Mucosa of rectum (tissue), 2 donors: ENCODE results near the gene NELFCD.
"Not testable (repeated sequence)": the region's sequence is repeated elsewhere in the genome, so short reads cannot be mapped to it uniquely, and the experiment has no call there.

Experiments
- H3K27ac ChIP-seq, 2 donors: one replicate each; pipeline ENCODE4 v1.7.0; 2013; ENCODE audit warnings: inconsistent platforms in 2 of 2, low read depth in 2 of 2, low read length in 2 of 2
- H3K27me3 ChIP-seq, 2 donors: one replicate each; pipeline ENCODE4 v1.7.0; 2013; ENCODE audit warnings: low read length in 2 of 2; ENCODE audit not compliant: control insufficient read depth in 2 of 2, insufficient read depth in 2 of 2
- H3K36me3 ChIP-seq, 2 donors: one replicate each; pipeline ENCODE4 v1.7.0; 2013; ENCODE audit warnings: low read length in 2 of 2; ENCODE audit not compliant: control insufficient read depth in 2 of 2, insufficient read depth in 2 of 2
- H3K4me1 ChIP-seq, 2 donors: one replicate each; pipeline ENCODE4 v1.7.0; 2013; ENCODE audit warnings: low read length in 2 of 2, mild to moderate bottlenecking in 1 of 2; ENCODE audit not compliant: control insufficient read depth in 2 of 2, insufficient read depth in 2 of 2
- H3K4me3 ChIP-seq, 2 donors: one replicate each; pipeline ENCODE4 v1.7.0; 2013; ENCODE audit warnings: low read length in 2 of 2
- H3K9ac ChIP-seq, 2 donors: one replicate each; pipeline ENCODE4 v1.7.0; 2013; ENCODE audit warnings: low read length in 2 of 2, low read depth in 1 of 2, mild to moderate bottlenecking in 1 of 2
- H3K9me3 ChIP-seq, 2 donors: one replicate each; pipeline ENCODE4 v1.7.0; 2013; ENCODE audit warnings: low read length in 2 of 2; ENCODE audit not compliant: control insufficient read depth in 2 of 2
- donor health status: healthy.
- donor health status: Normal muscosa, but diverticular disease.

The NELFCD gene

GRCh38 chr20:59032713-59033059 lies 51.6 kb downstream of the NELFCD start:
- Histone ChIP-seq H3K9me3 (no peaks in the 10 kb centered on the region), H3K27me3 (no peaks in the 10 kb centered on the region), H3K4me3 (peak overlapping the region; percentile 76 to 89), H3K9ac (peak overlapping the region; percentile 66 to 92), H3K27ac (peak overlapping the region; percentile 93 to 95), H3K4me1 (peaks cover 28 to 29% of the 10 kb centered on the region in 2 donors), H3K36me3 (peaks cover 56 to 60% of the 10 kb centered on the region in 2 donors)

GRCh38 chr20:59033093-59033492 lies 52.0 kb downstream of the NELFCD start:
- peaks cover 28 to 29% of the 10 kb centered on the region in 2 donors for H3K4me1 ChIP-seq
- H3K4me3 ChIP-seq: peak overlapping the region; percentile 76 to 89
- H3K9ac ChIP-seq: peak overlapping the region; percentile 66 to 92
- H3K27ac ChIP-seq: no peak overlapping the region
- peaks cover 57 to 60% of the 10 kb centered on the region in 2 donors for H3K36me3 ChIP-seq
- no peaks in the 10 kb centered on the region for H3K27me3 ChIP-seq
- no peaks in the 10 kb centered on the region for H3K9me3 ChIP-seq

- Histone ChIP-seq H3K9ac (no peak overlapping the region), H3K9me3 (no peaks in the 10 kb centered on the region), H3K4me3 (no peak overlapping the region), H3K4me1 (peaks cover 22 to 27% of the 10 kb centered on the region in 2 donors), H3K27ac (no peak overlapping the region), H3K27me3 (no peaks in the 10 kb centered on the region), H3K36me3 (peaks cover 54 to 59% of the 10 kb centered on the region in 2 donors)
These were observed 52.6 kb downstream of the NELFCD start for GRCh38 chr20:59033616-59034165.

- no peak overlapping the region for H3K27ac ChIP-seq
- H3K9me3 ChIP-seq: no peaks in the 10 kb centered on the region
- H3K9ac ChIP-seq: no peak overlapping the region
- H3K36me3 ChIP-seq: peaks cover 46 to 47% of the 10 kb centered on the region in 2 donors
- H3K27me3 ChIP-seq: no peaks in the 10 kb centered on the region
- peaks cover 21 to 28% of the 10 kb centered on the region in 2 donors for H3K4me1 ChIP-seq
- no peak overlapping the region for H3K4me3 ChIP-seq
These were observed 54.3 kb downstream of the NELFCD start for GRCh38 chr20:59035381-59035780.

DNA sequence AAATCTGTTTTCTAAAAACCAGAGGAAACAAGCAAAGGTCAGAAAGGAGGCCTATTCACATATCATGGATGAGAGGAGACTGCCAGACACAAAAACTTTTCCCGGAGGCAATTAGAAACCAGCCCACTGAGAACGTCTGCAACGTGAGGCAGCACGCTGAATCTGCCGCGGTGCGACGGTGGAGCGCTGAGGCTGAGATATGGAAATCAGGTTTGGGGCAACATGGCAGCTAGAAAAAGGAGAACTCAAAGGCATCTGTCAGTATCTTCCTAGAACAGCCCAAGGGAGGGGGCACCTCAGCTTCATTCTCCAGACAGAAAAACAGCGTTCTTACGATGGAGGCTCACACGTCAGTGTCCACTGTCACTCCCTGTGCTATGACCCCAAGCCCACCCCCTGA lies 56.3 kb downstream of the NELFCD start:
- Histone ChIP-seq H3K9ac (no peak overlapping the region), H3K4me3 (no peak overlapping the region), H3K36me3 (peaks cover 42 to 47% of the 10 kb centered on the region in 2 donors)

GRCh38 chr20:59039233-59039632 lies 58.2 kb downstream of the NELFCD start:
- H3K9ac ChIP-seq: no peak overlapping the region
- no peak overlapping the region for H3K27ac ChIP-seq
- no peak overlapping the region for H3K4me3 ChIP-seq
- H3K27me3 ChIP-seq: no peaks in the 10 kb centered on the region
- H3K4me1 ChIP-seq: peaks cover 14 to 30% of the 10 kb centered on the region in 2 donors
- H3K36me3 ChIP-seq: peaks cover 37 to 47% of the 10 kb centered on the region in 2 donors
- H3K9me3 ChIP-seq: no peaks in the 10 kb centered on the region

More for the DNA sequence above, 56.3 kb downstream of the NELFCD start:
- peaks cover 14 to 26% of the 10 kb centered on the region in 2 donors for H3K4me1 ChIP-seq
- H3K27me3 ChIP-seq: no peaks in the 10 kb centered on the region
- no peak overlapping the region for H3K27ac ChIP-seq
- H3K9me3 ChIP-seq: no peaks in the 10 kb centered on the region

DNA sequence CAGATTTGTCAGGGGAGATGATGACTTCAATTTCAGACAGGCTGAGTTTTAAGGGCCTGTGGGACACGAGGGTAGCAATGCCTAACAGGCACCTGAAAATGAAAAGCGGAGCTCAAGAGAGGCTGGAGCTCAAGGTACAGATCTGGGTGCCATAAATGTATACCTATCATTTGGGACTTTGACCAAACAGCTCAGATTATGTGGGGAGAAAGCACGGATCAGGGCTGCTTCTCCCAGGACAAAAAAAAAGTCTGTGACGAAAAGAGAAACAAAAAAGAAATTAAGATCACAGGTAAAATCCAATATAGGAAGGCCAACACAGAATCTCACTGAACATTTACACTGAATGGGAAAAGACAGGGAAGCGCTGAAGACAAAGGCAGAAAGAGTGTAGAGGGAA lies 59.6 kb downstream of the NELFCD start:
- Histone ChIP-seq H3K27me3 (no peaks in the 10 kb centered on the region), H3K27ac (peak overlapping the region; percentile 61 to 92), H3K4me3 (peak overlapping the region; percentile 88 to 93), H3K9me3 (no peaks in the 10 kb centered on the region), H3K9ac (peak overlapping the region in 1 of 2 donors; percentile 44), H3K4me1 (peaks cover 14 to 30% of the 10 kb centered on the region in 2 donors), H3K36me3 (peaks cover 27 to 33% of the 10 kb centered on the region in 2 donors)

GRCh38 chr20:59041487-59041886 lies 60.4 kb downstream of the NELFCD start:
- Histone ChIP-seq H3K4me1 (peaks cover 14 to 30% of the 10 kb centered on the region in 2 donors), H3K9ac (peak overlapping the region; percentile 92 to 93), H3K4me3 (peak overlapping the region; percentile 88 to 93), H3K36me3 (peaks cover 19 to 25% of the 10 kb centered on the region in 2 donors), H3K27ac (peak overlapping the region; percentile 90 to 92)
- H3K27me3 ChIP-seq, H3K9me3 ChIP-seq: not testable (repeated sequence)

- peaks cover 11 to 17% of the 10 kb centered on the region in 2 donors for H3K36me3 ChIP-seq
These were observed 61.2 kb downstream of the NELFCD start, which contains the start of gene PRELID3B for GRCh38 chr20:59042151-59042795. PRELID3B (minus strand) TSS chr20:59042786; CDS start chr20:59042730, 56 bp downstream.

More at GRCh38 chr20:59042151-59042795, 61.2 kb downstream of the NELFCD start, which contains the start of gene PRELID3B:
- Histone ChIP-seq H3K9me3 (no peaks in the 10 kb centered on the region), H3K4me1 (peaks cover 16 to 33% of the 10 kb centered on the region in 2 donors), H3K9ac (peak within 1 kb of the TSS; percentile 92 to 93), H3K27me3 (no peaks in the 10 kb centered on the region), H3K27ac (peak within 1 kb of the TSS; percentile 90 to 92), H3K4me3 (peak within 1 kb of the TSS; percentile 88 to 93)
